Ishikawa (cell line): ENCODE data around the gene ORC1.

Experiments
- EP300 ChIP-seq: IDR thresholded peaks from 2 replicates; pipeline ENCODE4 v1.6.1; 2012; ENCODE audit warnings: borderline replicate concordance
- FOXM1 ChIP-seq: IDR thresholded peaks from 2 replicates; pipeline ENCODE4 v1.6.1; 2012; ENCODE audit warnings: low read depth, borderline replicate concordance
- RAD21 ChIP-seq: IDR thresholded peaks from 2 replicates; pipeline ENCODE4 v1.6.1; 2012; ENCODE audit warnings: low read depth
- TAF1 ChIP-seq: IDR thresholded peaks from 2 replicates; pipeline ENCODE4 v1.6.1; 2012; ENCODE audit warnings: low read depth, mild to moderate bottlenecking
- TCF12 ChIP-seq: IDR thresholded peaks from 2 replicates; pipeline ENCODE4 v1.6.1; 2012; ENCODE audit warnings: low read depth
- YY1 ChIP-seq: IDR thresholded peaks from 2 replicates; pipeline ENCODE4 v1.6.1; 2012; ENCODE audit warnings: low read depth
- ZBTB7A ChIP-seq: IDR thresholded peaks from 2 replicates; pipeline ENCODE4 v1.6.1; 2012; ENCODE audit warnings: low read depth

GRCh38 chr1:52355847-52356505 is 48.2 kb downstream of the ORC1 start:
- TF ChIP-seq YY1 (no peak), TAF1 (no peak), TCF12 (no peak), EP300 (no peak), FOXM1 (no peak), RAD21 (no peak), ZBTB7A (no peak)
